TTC549 (cell line): ENCODE data around the gene NOP14.

Experiments
- FAIRE-seq: peaks from 2 replicates; lab custom pipeline; 2012; peaks lifted over from hg19 to GRCh38; lab: Jason Lieb, UNC

Gene NOP14

GRCh38 chr4:2914256-2915126, 48.7 kb downstream of the NOP14 start:
- FAIRE-seq: no peak

- no peak for FAIRE-seq
Measured at GRCh38 chr4:2913168-2913567, 50.0 kb downstream of the NOP14 start.

GRCh38 chr4:2911868-2912267, 51.3 kb downstream of the NOP14 start:
- FAIRE-seq: no peak

GRCh38 chr4:2910409-2910808, 52.8 kb downstream of the NOP14 start:
- FAIRE-seq: no peak

GRCh38 chr4:2909583-2909982, 53.6 kb downstream of the NOP14 start:
- no peak for FAIRE-seq

- no peak for FAIRE-seq
Measured at GRCh38 chr4:2908686-2909085, 54.5 kb downstream of the NOP14 start.

GRCh38 chr4:2907706-2908293, 55.4 kb downstream of the NOP14 start:
- no peak for FAIRE-seq

- FAIRE-seq: no peak
Measured at GRCh38 chr4:2907226-2907625, 56.0 kb downstream of the NOP14 start.

- FAIRE-seq: no peak
Measured at GRCh38 chr4:2906218-2906617, 57.0 kb downstream of the NOP14 start.

GRCh38 chr4:2905544-2905943, 57.7 kb downstream of the NOP14 start:
- FAIRE-seq: no peak

- no peak for FAIRE-seq
Measured at GRCh38 chr4:2902126-2902525, 61.1 kb downstream of the NOP14 start.

- no peak for FAIRE-seq
Measured at GRCh38 chr4:2901186-2901585, 62.0 kb downstream of the NOP14 start.

GRCh38 chr4:2900741-2901140, 62.5 kb downstream of the NOP14 start:
- FAIRE-seq: no peak

GRCh38 chr4:2898001-2898400, 65.2 kb downstream of the NOP14 start:
- no peak for FAIRE-seq

- FAIRE-seq: no peak
Measured at GRCh38 chr4:2893772-2894171, 69.4 kb downstream of the NOP14 start.

GRCh38 chr4:2891294-2891693, 71.9 kb downstream of the NOP14 start:
- FAIRE-seq: no peak

- FAIRE-seq: no peak
Measured at GRCh38 chr4:2888886-2889285, 74.3 kb downstream of the NOP14 start.
